ENCODE measurements around the gene ZXDC. TPM values are rescaled to one million over a fixed set of nuclear protein-coding genes. Genes with fewer than 3 reads are reported as not detected.

Gene ZXDC
- total and polyA plus RNA-seq, 2 experiments from 2014 or later: 6.1 to 19.2 TPM

GRCh38 chr3:126501736-126502135 is 26.0 kb upstream of the ZXDC start:
- no peaks in the 10 kb centered on the region for H3K79me2 ChIP-seq (ENCODE audit: insufficient read depth)
- in situ Hi-C loops (cut with MboI): no loop called here

GRCh38 chr3:126501054-126501453 is 25.4 kb upstream of the ZXDC start:
- no peak for TF ChIP-seq EZH2phosphoT487 (IDR thresholded peaks at IDR 0.05; ENCODE audit: insufficient read depth, low read depth)
- TF ChIP-seq EZH2 (IDR thresholded peaks at IDR 0.05; ENCODE audit: insufficient read depth, poor library complexity, severe bottlenecking): no peak
- H4K20me1 ChIP-seq (ENCODE audit: insufficient read depth): no peaks in the 10 kb centered on the region
- no peaks in the 10 kb centered on the region for H3K36me3 ChIP-seq (ENCODE audit: low read depth)
- in situ Hi-C loops (cut with MboI): no loop called here
- H3K4me3 ChIP-seq: no peak overlapping the region
- 50 to 51% methylated on average over 5 of the region's 5 CpGs for WGBS, 2 experiments (ENCODE audit: low coverage in 1 of 2, low lambda C conversion rate in 2 of 2, missing lambda C conversion rate in 2 of 2)
- no peaks in the 10 kb centered on the region for H3K4me1 ChIP-seq (ENCODE audit: insufficient read depth)
- no peak overlapping the region for H3K9ac ChIP-seq
- H3K79me2 ChIP-seq (ENCODE audit: insufficient read depth): no peaks in the 10 kb centered on the region
- no peak overlapping the region for H3K27ac ChIP-seq
- DNase-seq: no peak
- H3K27me3 ChIP-seq (replicated peaks; ENCODE audit: insufficient read depth): peaks cover 3% of the 10 kb centered on the region; the same call in 1 of the 2 replicates
- H3F3A ChIP-seq (ENCODE audit: insufficient read depth): 0 out of 2 replicates have a peak, but pooled peaks cover 12% of the 10 kb centered on the region
- no peaks in the 10 kb centered on the region for H3K9me2 ChIP-seq (ENCODE audit: insufficient read depth)
- H2AFZ ChIP-seq: no peak overlapping the region
- H3K4me2 ChIP-seq (ENCODE audit: unreplicated experiment): no peak overlapping the region
- no peaks in the 10 kb centered on the region for H3K9me3 ChIP-seq (ENCODE audit: low read depth)

More at GRCh38 chr3:126501736-126502135, 26.0 kb upstream of the ZXDC start:
- peaks cover 3% of the 10 kb centered on the region; the same call in 1 of the 2 replicates for H3K27me3 ChIP-seq (replicated peaks; ENCODE audit: insufficient read depth)
- WGBS, 2 experiments (ENCODE audit: low coverage in 1 of 2, low lambda C conversion rate in 2 of 2, missing lambda C conversion rate in 2 of 2): 41 to 46% methylated on average over 7 of the region's 7 CpGs
- no peak overlapping the region for H3K4me3 ChIP-seq
- no peaks in the 10 kb centered on the region for H3K36me3 ChIP-seq (ENCODE audit: low read depth)
- no peak overlapping the region for H2AFZ ChIP-seq
- H3F3A ChIP-seq (ENCODE audit: insufficient read depth): 0 out of 2 replicates have a peak, but pooled peaks cover 12% of the 10 kb centered on the region
- H3K9ac ChIP-seq: no peak overlapping the region
- H3K9me2 ChIP-seq (ENCODE audit: insufficient read depth): no peaks in the 10 kb centered on the region
- H3K27ac ChIP-seq: no peak overlapping the region
- H3K4me2 ChIP-seq (ENCODE audit: unreplicated experiment): no peak overlapping the region
- no peaks in the 10 kb centered on the region for H4K20me1 ChIP-seq (ENCODE audit: insufficient read depth)
- no peaks in the 10 kb centered on the region for H3K4me1 ChIP-seq (ENCODE audit: insufficient read depth)
- no peak for TF ChIP-seq EZH2phosphoT487 (IDR thresholded peaks at IDR 0.05; ENCODE audit: insufficient read depth, low read depth)
- TF ChIP-seq EZH2 (IDR thresholded peaks at IDR 0.05; ENCODE audit: insufficient read depth, poor library complexity, severe bottlenecking): no peak
- DNase-seq: no peak
- H3K9me3 ChIP-seq (ENCODE audit: low read depth): no peaks in the 10 kb centered on the region

- in situ Hi-C loops (cut with MboI): no loop called here
- Histone ChIP-seq H3K9me2 (ENCODE audit: insufficient read depth) (no peaks in the 10 kb centered on the region), H3K27ac (no peak overlapping the region), H3K9me3 (ENCODE audit: low read depth) (no peaks in the 10 kb centered on the region), H2AFZ (no peak overlapping the region), H4K20me1 (ENCODE audit: insufficient read depth) (no peaks in the 10 kb centered on the region), H3K27me3 (replicated peaks; ENCODE audit: insufficient read depth) (peaks cover 3% of the 10 kb centered on the region; the same call in 1 of the 2 replicates), H3F3A (ENCODE audit: insufficient read depth) (0 out of 2 replicates have a peak, but pooled peaks cover 12% of the 10 kb centered on the region), H3K36me3 (ENCODE audit: low read depth) (no peaks in the 10 kb centered on the region), H3K9ac (no peak overlapping the region), H3K4me2 (ENCODE audit: unreplicated experiment) (no peak overlapping the region), H3K4me3 (no peak overlapping the region), H3K79me2 (ENCODE audit: insufficient read depth) (no peaks in the 10 kb centered on the region), H3K4me1 (ENCODE audit: insufficient read depth) (no peaks in the 10 kb centered on the region)
- no peak for DNase-seq
- 71 to 72% methylated on average over 7 of the region's 7 CpGs for WGBS, 2 experiments (ENCODE audit: low coverage in 1 of 2, low lambda C conversion rate in 2 of 2, missing lambda C conversion rate in 2 of 2)
- TF ChIP-seq EZH2 (IDR thresholded peaks at IDR 0.05; ENCODE audit: insufficient read depth, poor library complexity, severe bottlenecking) (no peak), EZH2phosphoT487 (IDR thresholded peaks at IDR 0.05; ENCODE audit: insufficient read depth, low read depth) (no peak)
Observed at GRCh38 chr3:126500016-126500415, 24.3 kb upstream of the ZXDC start.

GRCh38 chr3:126499401-126499800 is 23.7 kb upstream of the ZXDC start:
- Histone ChIP-seq H3K4me3 (no peak overlapping the region), H3K9ac (no peak overlapping the region), H3K79me2 (ENCODE audit: insufficient read depth) (no peaks in the 10 kb centered on the region), H3K4me2 (ENCODE audit: unreplicated experiment) (no peak overlapping the region), H3K27ac (no peak overlapping the region), H3K4me1 (ENCODE audit: insufficient read depth) (no peaks in the 10 kb centered on the region), H4K20me1 (ENCODE audit: insufficient read depth) (no peaks in the 10 kb centered on the region), H3F3A (ENCODE audit: insufficient read depth) (0 out of 2 replicates have a peak, but pooled peaks cover 12% of the 10 kb centered on the region), H3K9me2 (ENCODE audit: insufficient read depth) (no peaks in the 10 kb centered on the region), H3K27me3 (replicated peaks; ENCODE audit: insufficient read depth) (peaks cover 3% of the 10 kb centered on the region; the same call in 1 of the 2 replicates), H3K9me3 (ENCODE audit: low read depth) (no peaks in the 10 kb centered on the region), H2AFZ (no peak overlapping the region), H3K36me3 (ENCODE audit: low read depth) (no peaks in the 10 kb centered on the region)
- DNase-seq: no peak
- in situ Hi-C loops (cut with MboI): no loop called here
- 75 to 80% methylated on average over 9 of the region's 9 CpGs for WGBS, 2 experiments (ENCODE audit: low coverage in 1 of 2, low lambda C conversion rate in 2 of 2, missing lambda C conversion rate in 2 of 2)
- TF ChIP-seq EZH2phosphoT487 (IDR thresholded peaks at IDR 0.05; ENCODE audit: insufficient read depth, low read depth): no peak
- TF ChIP-seq EZH2 (IDR thresholded peaks at IDR 0.05; ENCODE audit: insufficient read depth, poor library complexity, severe bottlenecking): no peak
